Ishikawa (cell line): ENCODE measurements around the gene AUTS2.

Experiments
- CEBPB ChIP-seq: IDR thresholded peaks from 2 replicates; pipeline ENCODE4 v1.6.1; 2012
- CREB1 ChIP-seq: IDR thresholded peaks from 2 replicates; pipeline ENCODE4 v1.6.1; 2012; ENCODE audit warnings: low read depth
- EGR1 ChIP-seq: IDR thresholded peaks from 2 replicates; pipeline ENCODE4 v1.6.1; 2012
- EP300 ChIP-seq: IDR thresholded peaks from 2 replicates; pipeline ENCODE4 v1.6.1; 2012; ENCODE audit warnings: borderline replicate concordance
- FOXM1 ChIP-seq: IDR thresholded peaks from 2 replicates; pipeline ENCODE4 v1.6.1; 2012; ENCODE audit warnings: low read depth, borderline replicate concordance
- NFIC ChIP-seq: IDR thresholded peaks from 2 replicates; pipeline ENCODE4 v1.6.1; 2012
- RAD21 ChIP-seq: IDR thresholded peaks from 2 replicates; pipeline ENCODE4 v1.6.1; 2012; ENCODE audit warnings: low read depth
- TAF1 ChIP-seq: IDR thresholded peaks from 2 replicates; pipeline ENCODE4 v1.6.1; 2012; ENCODE audit warnings: low read depth, mild to moderate bottlenecking
- TCF12 ChIP-seq: IDR thresholded peaks from 2 replicates; pipeline ENCODE4 v1.6.1; 2012; ENCODE audit warnings: low read depth
- TEAD4 ChIP-seq: IDR thresholded peaks from 2 replicates; pipeline ENCODE4 v1.6.1; 2012
- YY1 ChIP-seq: IDR thresholded peaks from 2 replicates; pipeline ENCODE4 v1.6.1; 2012; ENCODE audit warnings: low read depth
- ZBTB7A ChIP-seq: IDR thresholded peaks from 2 replicates; pipeline ENCODE4 v1.6.1; 2012; ENCODE audit warnings: low read depth
- TF ChIP-seq, protein P1 (sequence below): IDR thresholded peaks from 2 replicates; pipeline ENCODE4 v1.6.1; 2012
- TF ChIP-seq, protein P2 (sequence below): IDR thresholded peaks from 2 replicates; pipeline ENCODE4 v1.6.1; 2012; ENCODE audit warnings: low read depth, mild to moderate bottlenecking
- TF ChIP-seq, protein P3 (sequence below): IDR thresholded peaks from 2 replicates; pipeline ENCODE4 v1.6.1; 2012

Gene AUTS2

DNA sequence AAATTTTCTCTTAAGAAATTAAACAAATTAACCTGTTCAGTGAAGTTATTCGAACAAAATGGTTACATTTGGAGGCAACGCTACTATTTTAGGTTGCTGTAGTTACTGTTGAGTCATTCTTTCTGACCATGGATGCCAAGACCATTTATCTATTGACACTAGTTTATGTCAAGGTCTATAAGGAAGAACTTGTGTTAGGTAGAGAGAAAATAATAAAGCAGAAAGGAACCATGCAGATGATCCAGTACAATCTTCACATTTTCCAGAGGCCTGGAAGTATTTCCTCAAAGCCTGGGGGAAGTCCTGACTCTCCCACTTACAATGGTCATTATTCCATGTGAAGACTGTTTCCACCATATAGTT is 925.7 kb downstream of the AUTS2 start:
- no peak for TF ChIP-seq FOXM1
- TF ChIP-seq YY1: no peak
- TF ChIP-seq, protein P1, sequence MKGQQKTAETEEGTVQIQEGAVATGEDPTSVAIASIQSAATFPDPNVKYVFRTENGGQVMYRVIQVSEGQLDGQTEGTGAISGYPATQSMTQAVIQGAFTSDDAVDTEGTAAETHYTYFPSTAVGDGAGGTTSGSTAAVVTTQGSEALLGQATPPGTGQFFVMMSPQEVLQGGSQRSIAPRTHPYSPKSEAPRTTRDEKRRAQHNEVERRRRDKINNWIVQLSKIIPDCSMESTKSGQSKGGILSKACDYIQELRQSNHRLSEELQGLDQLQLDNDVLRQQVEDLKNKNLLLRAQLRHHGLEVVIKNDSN: no peak
- no peak for TF ChIP-seq EP300
- TF ChIP-seq, protein P2, sequence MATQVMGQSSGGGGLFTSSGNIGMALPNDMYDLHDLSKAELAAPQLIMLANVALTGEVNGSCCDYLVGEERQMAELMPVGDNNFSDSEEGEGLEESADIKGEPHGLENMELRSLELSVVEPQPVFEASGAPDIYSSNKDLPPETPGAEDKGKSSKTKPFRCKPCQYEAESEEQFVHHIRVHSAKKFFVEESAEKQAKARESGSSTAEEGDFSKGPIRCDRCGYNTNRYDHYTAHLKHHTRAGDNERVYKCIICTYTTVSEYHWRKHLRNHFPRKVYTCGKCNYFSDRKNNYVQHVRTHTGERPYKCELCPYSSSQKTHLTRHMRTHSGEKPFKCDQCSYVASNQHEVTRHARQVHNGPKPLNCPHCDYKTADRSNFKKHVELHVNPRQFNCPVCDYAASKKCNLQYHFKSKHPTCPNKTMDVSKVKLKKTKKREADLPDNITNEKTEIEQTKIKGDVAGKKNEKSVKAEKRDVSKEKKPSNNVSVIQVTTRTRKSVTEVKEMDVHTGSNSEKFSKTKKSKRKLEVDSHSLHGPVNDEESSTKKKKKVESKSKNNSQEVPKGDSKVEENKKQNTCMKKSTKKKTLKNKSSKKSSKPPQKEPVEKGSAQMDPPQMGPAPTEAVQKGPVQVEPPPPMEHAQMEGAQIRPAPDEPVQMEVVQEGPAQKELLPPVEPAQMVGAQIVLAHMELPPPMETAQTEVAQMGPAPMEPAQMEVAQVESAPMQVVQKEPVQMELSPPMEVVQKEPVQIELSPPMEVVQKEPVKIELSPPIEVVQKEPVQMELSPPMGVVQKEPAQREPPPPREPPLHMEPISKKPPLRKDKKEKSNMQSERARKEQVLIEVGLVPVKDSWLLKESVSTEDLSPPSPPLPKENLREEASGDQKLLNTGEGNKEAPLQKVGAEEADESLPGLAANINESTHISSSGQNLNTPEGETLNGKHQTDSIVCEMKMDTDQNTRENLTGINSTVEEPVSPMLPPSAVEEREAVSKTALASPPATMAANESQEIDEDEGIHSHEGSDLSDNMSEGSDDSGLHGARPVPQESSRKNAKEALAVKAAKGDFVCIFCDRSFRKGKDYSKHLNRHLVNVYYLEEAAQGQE: no peak
- TF ChIP-seq, protein P3, sequence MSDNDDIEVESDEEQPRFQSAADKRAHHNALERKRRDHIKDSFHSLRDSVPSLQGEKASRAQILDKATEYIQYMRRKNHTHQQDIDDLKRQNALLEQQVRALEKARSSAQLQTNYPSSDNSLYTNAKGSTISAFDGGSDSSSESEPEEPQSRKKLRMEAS: no peak
- TF ChIP-seq TAF1: no peak
- TF ChIP-seq TEAD4: no peak
- no peak for TF ChIP-seq TCF12
- TF ChIP-seq CREB1: no peak
- TF ChIP-seq EGR1: no peak
- TF ChIP-seq NFIC: no peak
- no peak for TF ChIP-seq ZBTB7A
- TF ChIP-seq RAD21: no peak
- TF ChIP-seq CEBPB: no peak

GRCh38 chr7:70525991-70526390 is 927.7 kb downstream of the AUTS2 start:
- TF ChIP-seq EP300 (no peak), YY1 (no peak), FOXM1 (no peak), TAF1 (no peak), TCF12 (no peak), TEAD4 (no peak), CREB1 (no peak), CEBPB (no peak), NFIC (no peak), EGR1 (no peak), RAD21 (no peak), ZBTB7A (no peak)
- TF ChIP-seq, protein P2: no peak
- TF ChIP-seq, protein P1: no peak
- TF ChIP-seq, protein P3: no peak

DNA sequence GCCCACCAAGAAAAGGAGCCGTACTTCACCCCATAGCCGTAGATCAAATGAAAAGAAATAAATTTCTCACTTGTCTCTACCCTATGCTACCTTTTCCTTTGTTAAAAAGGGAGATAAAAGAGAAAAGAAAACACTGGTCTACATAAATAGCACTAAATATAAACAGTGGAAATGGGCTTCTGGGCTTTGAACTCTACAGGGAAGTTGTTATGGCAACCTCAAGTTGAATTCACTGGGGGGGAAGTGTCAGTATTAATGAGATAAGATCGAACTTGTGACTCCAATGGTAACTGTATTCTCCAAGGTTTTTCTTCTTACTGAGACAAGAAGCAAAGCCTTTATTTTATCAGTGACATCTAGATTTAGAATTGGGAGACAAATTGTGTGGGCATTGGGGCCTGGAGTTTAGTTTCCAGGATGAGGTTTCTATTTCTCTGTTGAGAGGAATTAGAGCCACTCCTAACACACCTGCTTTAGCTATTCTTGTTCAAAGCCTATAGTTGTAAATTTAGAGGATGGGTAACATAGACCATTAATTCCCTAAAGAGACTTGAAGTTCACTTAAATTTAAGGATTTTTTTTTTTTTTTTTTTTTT is 929.3 kb downstream of the AUTS2 start:
- TF ChIP-seq ZBTB7A (no peak), RAD21 (no peak), TCF12 (no peak), EGR1 (no peak), TEAD4 (no peak), CREB1 (no peak)
- TF ChIP-seq, protein P1: no peak
- TF ChIP-seq, protein P3: no peak

DNA sequence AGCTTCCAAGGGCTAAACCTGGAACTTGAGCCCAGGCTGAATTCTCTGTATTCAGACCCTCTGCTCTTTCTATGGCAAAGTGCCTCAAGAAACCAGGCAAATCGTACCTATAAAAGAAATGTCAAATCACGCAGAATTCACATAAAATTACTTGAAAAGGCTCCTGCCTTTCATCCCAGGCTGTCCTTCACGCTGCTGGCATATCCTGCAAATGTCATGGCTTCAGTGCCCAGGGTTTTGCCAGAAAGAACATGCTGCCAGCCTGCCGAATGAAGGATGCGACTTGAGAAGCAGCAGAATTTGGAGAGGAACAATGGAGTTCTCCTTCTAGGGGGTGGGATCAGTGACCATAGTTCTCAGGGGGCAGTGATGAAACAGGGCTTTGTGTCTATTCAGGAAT is 931.2 kb downstream of the AUTS2 start:
- TF ChIP-seq TAF1 (no peak), RAD21 (no peak), FOXM1 (no peak), ZBTB7A (no peak), CREB1 (no peak), CEBPB (no peak), EP300 (no peak), TEAD4 (no peak), NFIC (no peak), TCF12 (no peak), YY1 (no peak), EGR1 (no peak)
- TF ChIP-seq, protein P3: no peak
- TF ChIP-seq, protein P2: no peak
- TF ChIP-seq, protein P1: no peak
